GM23338 (cell line): ENCODE measurements around the gene POR. TPM values are rescaled to one million over a fixed set of nuclear protein-coding genes. Genes with fewer than 3 reads are reported as not detected.

Source experiments
- ATAC-seq: fragments of 200-7000 bp; cut with Tn5 transposase; 3 replicates; pipeline ENCODE4 v1.9.1; 2020
- DNase-seq: peaks from one replicate; pipeline ENCODE4 v3.0.0-alpha.2; 2015; ENCODE audit warnings: low spot score
- H2AFZ ChIP-seq: fragments of 200-600 bp; sonication (generic); 2 replicates; pipeline ENCODE4 v1.8.0; 2016; ENCODE audit warnings: antibody characterized with exemption, mild to moderate bottlenecking, moderate library complexity
- H3F3A ChIP-seq: fragments of 200-600 bp; sonication (generic); replicated peaks from 2 replicates; pipeline ENCODE4 v1.8.0; 2017; ENCODE audit warnings: antibody characterized with exemption, mixed run types, low read depth
- H3K27ac ChIP-seq: fragments of 200-600 bp; sonication (generic); 2 replicates; pipeline ENCODE4 v1.6.1; 2016; ENCODE audit warnings: low read depth
- H3K27me3 ChIP-seq: fragments of 200-600 bp; sonication (generic); 2 replicates; pipeline ENCODE4 v1.8.0; 2016; ENCODE audit warnings: mild to moderate bottlenecking, mixed run types, moderate library complexity; ENCODE audit not compliant: insufficient read depth
- H3K36me3 ChIP-seq: fragments of 200-600 bp; sonication (generic); 2 replicates; pipeline ENCODE4 v1.8.0; 2016; ENCODE audit warnings: mild to moderate bottlenecking; ENCODE audit not compliant: insufficient read depth
- H3K4me1 ChIP-seq: fragments of 200-600 bp; sonication (generic); 2 replicates; pipeline ENCODE4 v1.8.0; 2016; ENCODE audit warnings: mild to moderate bottlenecking, moderate library complexity; ENCODE audit not compliant: insufficient read depth
- H3K4me2 ChIP-seq: fragments of 200-600 bp; sonication (generic); 2 replicates; pipeline ENCODE4 v1.7.1; 2017; ENCODE audit warnings: mixed run types
- H3K4me3 ChIP-seq: fragments of 200-600 bp; sonication (generic); 2 replicates; pipeline ENCODE4 v1.6.1; 2016; ENCODE audit warnings: mixed run types
- H3K79me2 ChIP-seq: fragments of 200-600 bp; sonication (generic); replicated peaks from 2 replicates; pipeline ENCODE4 v1.8.0; 2017; ENCODE audit warnings: mild to moderate bottlenecking; ENCODE audit not compliant: insufficient read depth
- H3K9me2 ChIP-seq: fragments of 200-600 bp; sonication (generic); 2 replicates; pipeline ENCODE4 v1.8.0; 2017; ENCODE audit not compliant: insufficient read depth
- H4K20me1 ChIP-seq: fragments of 200-600 bp; sonication (generic); replicated peaks from 2 replicates; pipeline ENCODE4 v1.8.0; 2017; ENCODE audit warnings: mild to moderate bottlenecking; ENCODE audit not compliant: insufficient read depth
- H3K27ac Mint-ChIP-seq: 2 replicates; pipeline ENCODE4 v1.8.0; 2020; ENCODE audit warnings: inconsistent platforms, mild to moderate bottlenecking, moderate library complexity, mixed read lengths
- H3K27me3 Mint-ChIP-seq: 3 replicates; pipeline ENCODE4 v1.8.0; 2022; ENCODE audit warnings: low read depth, mild to moderate bottlenecking, moderate library complexity, mixed read lengths, inconsistent platforms; ENCODE audit not compliant: insufficient read depth, poor library complexity
- H3K36me3 Mint-ChIP-seq: 3 replicates; pipeline ENCODE4 v1.8.0; 2021; ENCODE audit warnings: low read depth, mild to moderate bottlenecking, inconsistent platforms, moderate library complexity, mixed read lengths
- H3K4me1 Mint-ChIP-seq: 3 replicates; pipeline ENCODE4 v1.8.0; 2020; ENCODE audit warnings: mild to moderate bottlenecking, inconsistent platforms, mixed read lengths
- H3K4me3 Mint-ChIP-seq: 3 replicates; pipeline ENCODE4 v1.8.0; 2021; ENCODE audit warnings: moderate library complexity, mild to moderate bottlenecking, inconsistent platforms, mixed read lengths
- H3K9me3 Mint-ChIP-seq: 3 replicates; pipeline ENCODE4 v1.8.0; 2020; ENCODE audit warnings: moderate library complexity, mild to moderate bottlenecking, inconsistent platforms, mixed read lengths
- CREB1 ChIP-seq: fragments of 250-450 bp; sonication (Bioruptor Pico); IDR thresholded peaks from 2 replicates; pipeline ENCODE4 v1.5.0; 2020; ENCODE audit warnings: low read depth, mild to moderate bottlenecking, moderate library complexity
- CTCF ChIP-seq, 2 experiments: fragments of 200-600 bp in 1 of 2; sonication (generic) in 1 of 2; conservative IDR thresholded peaks; 2 replicates each; pipeline versions ENCODE4 v1.5.1 to v1.6.1; 2016 to 2017; ENCODE audit warnings: antibody characterized with exemption in 2 of 2, low read depth in 2 of 2, mild to moderate bottlenecking in 2 of 2, moderate library complexity in 1 of 2
- ETS1 ChIP-seq: IDR thresholded peaks from 2 replicates; pipeline ENCODE4 v1.6.1; 2016; ENCODE audit warnings: antibody characterized with exemption
- EZH2 ChIP-seq: fragments of 200-600 bp; sonication (generic); IDR thresholded peaks from one replicate; pipeline ENCODE4 v1.8.0; 2017; ENCODE audit warnings: antibody characterized with exemption, mild to moderate bottlenecking, low read depth; ENCODE audit not compliant: unreplicated experiment
- EZH2phosphoT487 ChIP-seq: fragments of 200-600 bp; sonication (generic); IDR thresholded peaks from one replicate; pipeline ENCODE4 v1.8.1; 2018; ENCODE audit warnings: antibody characterized with exemption; ENCODE audit not compliant: unreplicated experiment
- JUNB ChIP-seq: IDR thresholded peaks from one replicate; pipeline ENCODE4 v1.6.1; 2016; ENCODE audit warnings: antibody characterized with exemption; ENCODE audit not compliant: unreplicated experiment
- NANOG ChIP-seq: IDR thresholded peaks from 2 replicates; pipeline ENCODE4 v1.6.1; 2016; ENCODE audit warnings: antibody characterized with exemption, borderline replicate concordance
- POLR2AphosphoS5 ChIP-seq: IDR thresholded peaks from 2 replicates; pipeline ENCODE4 v1.6.1; 2016; ENCODE audit warnings: antibody characterized with exemption, low read depth
- STAT1 ChIP-seq: IDR thresholded peaks from one replicate; pipeline ENCODE4 v1.6.1; 2016; ENCODE audit warnings: antibody characterized with exemption; ENCODE audit not compliant: unreplicated experiment
- ZNF114 ChIP-seq: fragments of 250-450 bp; sonication (Bioruptor Pico); IDR thresholded peaks from 2 replicates; pipeline ENCODE4 v1.5.0; 2020; ENCODE audit warnings: mild to moderate bottlenecking, moderate library complexity
- ZNF331 ChIP-seq: fragments of 250-450 bp; sonication (Bioruptor Pico); IDR thresholded peaks from 2 replicates; pipeline ENCODE4 v1.5.0; 2020; ENCODE audit warnings: low read depth, mild to moderate bottlenecking, moderate library complexity
- ZNF462 ChIP-seq: fragments of 250-450 bp; sonication (Bioruptor Pico); IDR thresholded peaks from 2 replicates; pipeline ENCODE4 v1.5.0; 2020; ENCODE audit warnings: mild to moderate bottlenecking, moderate library complexity
- polyA plus RNA-seq: library from polyadenylated mRNA; unstranded; fragments of >200 nt; fragmentation: Nextera tagmentation; extraction: Ambion mirVana; gene quantifications from 2 replicates; pipeline ENCODE4 v1.2.1, GENCODE V29; 2016
- total RNA-seq: library from RNA; depleted of rRNA; stranded (reverse); fragments of >200 nt; shearing (Covaris generic); gene quantifications from 2 replicates; pipeline ENCODE4 v1.2.3, GENCODE V29; 2014
- TF ChIP-seq, protein P1 (sequence below): IDR thresholded peaks from one replicate; pipeline ENCODE4 v1.6.1; 2018; ENCODE audit warnings: antibody characterized with exemption; ENCODE audit not compliant: unreplicated experiment

Gene POR
- total and polyA plus RNA-seq, 2 experiments from 2014 or later, result 126 to 164 TPM

GRCh38 chr7:75914169-75914654 is 743 bp upstream of the POR start:
- H3K27me3 Mint-ChIP-seq, result peaks cover 9% of the 10 kb centered on the region
- peak overlapping the region; percentile 85 for H3K4me3 Mint-ChIP-seq
- Histone ChIP-seq H3K36me3 (no peaks in the 10 kb centered on the region; the same call in 1 of the 2 replicates), H3K9me2 (no peaks in the 10 kb centered on the region), H3K4me2 (peak overlapping the region; percentile 86), H3K27me3 (no peaks in the 10 kb centered on the region), H3K79me2 (peaks cover 40% of the 10 kb centered on the region), H2AFZ (peak overlapping the region; percentile 87), H3K4me3 (peak overlapping the region; percentile 99), H3K4me1 (peaks cover 29% of the 10 kb centered on the region), H3K27ac (0 out of 2 replicates have a peak overlapping the region, but pooled peaks have one; percentile 80), H3F3A (peaks cover 12% of the 10 kb centered on the region; the same call in 1 of the 2 replicates), H4K20me1 (peaks cover 35% of the 10 kb centered on the region)
- peak overlapping the region; percentile 66; the same call in 1 of the 2 replicates for H3K27ac Mint-ChIP-seq
- no peaks in the 10 kb centered on the region; the same call in 2 of the 3 replicates for H3K36me3 Mint-ChIP-seq
- no peak for TF ChIP-seq STAT1
- TF ChIP-seq ZNF331 (CRISPR knock-in tag), result no peak
- no peak for TF ChIP-seq EZH2phosphoT487
- no peak for TF ChIP-seq CREB1 (CRISPR knock-in tag)
- TF ChIP-seq ZNF462, result no peak
- TF ChIP-seq ZNF114 (CRISPR knock-in tag), result no peak
- no peak for TF ChIP-seq ETS1
- no peak for TF ChIP-seq EZH2
- TF ChIP-seq CTCF (conservative IDR thresholded peaks at IDR 0.05; ENCODE audit: low read depth in 2 of 2), result no peak
- TF ChIP-seq JUNB, result no peak
- TF ChIP-seq NANOG, result no peak
- no peak for TF ChIP-seq POLR2AphosphoS5
- TF ChIP-seq, protein P1, sequence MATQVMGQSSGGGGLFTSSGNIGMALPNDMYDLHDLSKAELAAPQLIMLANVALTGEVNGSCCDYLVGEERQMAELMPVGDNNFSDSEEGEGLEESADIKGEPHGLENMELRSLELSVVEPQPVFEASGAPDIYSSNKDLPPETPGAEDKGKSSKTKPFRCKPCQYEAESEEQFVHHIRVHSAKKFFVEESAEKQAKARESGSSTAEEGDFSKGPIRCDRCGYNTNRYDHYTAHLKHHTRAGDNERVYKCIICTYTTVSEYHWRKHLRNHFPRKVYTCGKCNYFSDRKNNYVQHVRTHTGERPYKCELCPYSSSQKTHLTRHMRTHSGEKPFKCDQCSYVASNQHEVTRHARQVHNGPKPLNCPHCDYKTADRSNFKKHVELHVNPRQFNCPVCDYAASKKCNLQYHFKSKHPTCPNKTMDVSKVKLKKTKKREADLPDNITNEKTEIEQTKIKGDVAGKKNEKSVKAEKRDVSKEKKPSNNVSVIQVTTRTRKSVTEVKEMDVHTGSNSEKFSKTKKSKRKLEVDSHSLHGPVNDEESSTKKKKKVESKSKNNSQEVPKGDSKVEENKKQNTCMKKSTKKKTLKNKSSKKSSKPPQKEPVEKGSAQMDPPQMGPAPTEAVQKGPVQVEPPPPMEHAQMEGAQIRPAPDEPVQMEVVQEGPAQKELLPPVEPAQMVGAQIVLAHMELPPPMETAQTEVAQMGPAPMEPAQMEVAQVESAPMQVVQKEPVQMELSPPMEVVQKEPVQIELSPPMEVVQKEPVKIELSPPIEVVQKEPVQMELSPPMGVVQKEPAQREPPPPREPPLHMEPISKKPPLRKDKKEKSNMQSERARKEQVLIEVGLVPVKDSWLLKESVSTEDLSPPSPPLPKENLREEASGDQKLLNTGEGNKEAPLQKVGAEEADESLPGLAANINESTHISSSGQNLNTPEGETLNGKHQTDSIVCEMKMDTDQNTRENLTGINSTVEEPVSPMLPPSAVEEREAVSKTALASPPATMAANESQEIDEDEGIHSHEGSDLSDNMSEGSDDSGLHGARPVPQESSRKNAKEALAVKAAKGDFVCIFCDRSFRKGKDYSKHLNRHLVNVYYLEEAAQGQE, result no peak
- DNase-seq (peak; percentile 30), ATAC-seq (no peak)
- H3K4me1 Mint-ChIP-seq, result peaks cover 19% of the 10 kb centered on the region
- H3K9me3 Mint-ChIP-seq, result no peaks in the 10 kb centered on the region; the same call in 2 of the 3 replicates
